HL-60 (cell line): ENCODE data around the gene ZCWPW1.
"Not testable (repeated sequence)": the region's sequence is repeated elsewhere in the genome, so short reads cannot be mapped to it uniquely, and the experiment has no call there.

Experiments used
- DNase-seq, 2 experiments: peaks; one replicate each; pipeline ENCODE4 v3.0.0-alpha.2; 2010 to 2020; ENCODE audit warnings: low read depth in 1 of 2, low spot score in 1 of 2
- H3K27ac ChIP-seq: fragments of 250-450 bp; sonication (Bioruptor Pico); replicated peaks from 2 replicates; pipeline ENCODE4 v1.5.1; 2020; ENCODE audit warnings: mild to moderate bottlenecking, moderate library complexity
- H3K27me3 ChIP-seq: fragments of 250-450 bp; sonication (Bioruptor Pico); 2 replicates; pipeline ENCODE4 v1.5.1; 2021; ENCODE audit warnings: mild to moderate bottlenecking, moderate library complexity; ENCODE audit not compliant: insufficient read depth, poor library complexity, severe bottlenecking
- H3K4me3 ChIP-seq: replicated peaks from 2 replicates; pipeline ENCODE4 v1.5.1; 2011; ENCODE audit warnings: mild to moderate bottlenecking, control low read depth, low read length; ENCODE audit not compliant: insufficient read depth
- GABPA ChIP-seq: IDR thresholded peaks from 2 replicates; pipeline ENCODE4 v1.6.1; 2012; ENCODE audit warnings: low read depth
- POLR2AphosphoS5 ChIP-seq: IDR thresholded peaks from 2 replicates; pipeline ENCODE4 v1.6.1; 2012; ENCODE audit warnings: low read depth
- SPI1 ChIP-seq: IDR thresholded peaks from 2 replicates; pipeline ENCODE4 v1.6.1; 2012; ENCODE audit warnings: low read depth, mild to moderate bottlenecking, borderline replicate concordance
- TF ChIP-seq, protein P1 (sequence below): IDR thresholded peaks from one replicate; pipeline ENCODE4 v1.5.1; 2011; ENCODE audit warnings: low read length, control low read depth, inconsistent platforms; ENCODE audit not compliant: insufficient read depth
- TF ChIP-seq, protein P2 (sequence below): IDR thresholded peaks from 2 replicates; pipeline ENCODE4 v1.6.1; 2012; ENCODE audit warnings: low read depth; ENCODE audit not compliant: insufficient replicate concordance

The ZCWPW1 gene

DNA sequence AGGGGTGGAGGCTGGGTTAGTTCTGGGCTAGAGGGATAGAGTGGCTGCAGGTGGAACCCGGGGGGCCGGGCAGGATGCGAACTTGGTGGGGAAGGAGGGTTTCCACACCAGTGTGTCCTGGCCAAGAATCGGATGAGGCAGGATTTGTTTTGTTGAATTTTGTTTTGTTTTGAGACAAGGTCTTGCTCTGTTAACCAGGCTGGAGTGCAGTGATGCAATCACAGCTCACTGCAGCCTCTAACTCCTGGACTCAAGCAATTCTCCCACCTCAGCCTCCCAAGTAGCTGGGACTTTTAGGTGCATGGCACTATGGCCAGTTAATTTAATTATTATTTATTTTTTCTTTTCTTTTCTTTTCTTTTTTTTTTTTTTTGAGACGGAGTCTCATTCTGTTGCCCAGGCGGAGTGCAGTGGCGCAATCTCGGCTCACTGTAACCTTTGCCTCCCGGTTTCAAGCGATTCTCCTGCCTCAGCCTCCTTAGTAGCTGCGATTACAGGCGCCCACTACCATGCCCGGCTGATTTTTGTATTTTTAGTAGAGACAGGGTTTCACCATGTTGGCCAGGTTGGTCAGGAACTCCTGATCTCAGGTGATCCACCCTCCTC is 20.8 kb upstream of the ZCWPW1 start:
- Histone ChIP-seq H3K27me3 (no peaks in the 10 kb centered on the region), H3K4me3 (no peak overlapping the region), H3K27ac (no peak overlapping the region)
- DNase-seq: no peak
- TF ChIP-seq POLR2AphosphoS5 (no peak), SPI1 (no peak), GABPA (no peak)
- TF ChIP-seq, protein P1, sequence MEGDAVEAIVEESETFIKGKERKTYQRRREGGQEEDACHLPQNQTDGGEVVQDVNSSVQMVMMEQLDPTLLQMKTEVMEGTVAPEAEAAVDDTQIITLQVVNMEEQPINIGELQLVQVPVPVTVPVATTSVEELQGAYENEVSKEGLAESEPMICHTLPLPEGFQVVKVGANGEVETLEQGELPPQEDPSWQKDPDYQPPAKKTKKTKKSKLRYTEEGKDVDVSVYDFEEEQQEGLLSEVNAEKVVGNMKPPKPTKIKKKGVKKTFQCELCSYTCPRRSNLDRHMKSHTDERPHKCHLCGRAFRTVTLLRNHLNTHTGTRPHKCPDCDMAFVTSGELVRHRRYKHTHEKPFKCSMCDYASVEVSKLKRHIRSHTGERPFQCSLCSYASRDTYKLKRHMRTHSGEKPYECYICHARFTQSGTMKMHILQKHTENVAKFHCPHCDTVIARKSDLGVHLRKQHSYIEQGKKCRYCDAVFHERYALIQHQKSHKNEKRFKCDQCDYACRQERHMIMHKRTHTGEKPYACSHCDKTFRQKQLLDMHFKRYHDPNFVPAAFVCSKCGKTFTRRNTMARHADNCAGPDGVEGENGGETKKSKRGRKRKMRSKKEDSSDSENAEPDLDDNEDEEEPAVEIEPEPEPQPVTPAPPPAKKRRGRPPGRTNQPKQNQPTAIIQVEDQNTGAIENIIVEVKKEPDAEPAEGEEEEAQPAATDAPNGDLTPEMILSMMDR: no peak
- TF ChIP-seq, protein P2, sequence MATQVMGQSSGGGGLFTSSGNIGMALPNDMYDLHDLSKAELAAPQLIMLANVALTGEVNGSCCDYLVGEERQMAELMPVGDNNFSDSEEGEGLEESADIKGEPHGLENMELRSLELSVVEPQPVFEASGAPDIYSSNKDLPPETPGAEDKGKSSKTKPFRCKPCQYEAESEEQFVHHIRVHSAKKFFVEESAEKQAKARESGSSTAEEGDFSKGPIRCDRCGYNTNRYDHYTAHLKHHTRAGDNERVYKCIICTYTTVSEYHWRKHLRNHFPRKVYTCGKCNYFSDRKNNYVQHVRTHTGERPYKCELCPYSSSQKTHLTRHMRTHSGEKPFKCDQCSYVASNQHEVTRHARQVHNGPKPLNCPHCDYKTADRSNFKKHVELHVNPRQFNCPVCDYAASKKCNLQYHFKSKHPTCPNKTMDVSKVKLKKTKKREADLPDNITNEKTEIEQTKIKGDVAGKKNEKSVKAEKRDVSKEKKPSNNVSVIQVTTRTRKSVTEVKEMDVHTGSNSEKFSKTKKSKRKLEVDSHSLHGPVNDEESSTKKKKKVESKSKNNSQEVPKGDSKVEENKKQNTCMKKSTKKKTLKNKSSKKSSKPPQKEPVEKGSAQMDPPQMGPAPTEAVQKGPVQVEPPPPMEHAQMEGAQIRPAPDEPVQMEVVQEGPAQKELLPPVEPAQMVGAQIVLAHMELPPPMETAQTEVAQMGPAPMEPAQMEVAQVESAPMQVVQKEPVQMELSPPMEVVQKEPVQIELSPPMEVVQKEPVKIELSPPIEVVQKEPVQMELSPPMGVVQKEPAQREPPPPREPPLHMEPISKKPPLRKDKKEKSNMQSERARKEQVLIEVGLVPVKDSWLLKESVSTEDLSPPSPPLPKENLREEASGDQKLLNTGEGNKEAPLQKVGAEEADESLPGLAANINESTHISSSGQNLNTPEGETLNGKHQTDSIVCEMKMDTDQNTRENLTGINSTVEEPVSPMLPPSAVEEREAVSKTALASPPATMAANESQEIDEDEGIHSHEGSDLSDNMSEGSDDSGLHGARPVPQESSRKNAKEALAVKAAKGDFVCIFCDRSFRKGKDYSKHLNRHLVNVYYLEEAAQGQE: no peak

DNA sequence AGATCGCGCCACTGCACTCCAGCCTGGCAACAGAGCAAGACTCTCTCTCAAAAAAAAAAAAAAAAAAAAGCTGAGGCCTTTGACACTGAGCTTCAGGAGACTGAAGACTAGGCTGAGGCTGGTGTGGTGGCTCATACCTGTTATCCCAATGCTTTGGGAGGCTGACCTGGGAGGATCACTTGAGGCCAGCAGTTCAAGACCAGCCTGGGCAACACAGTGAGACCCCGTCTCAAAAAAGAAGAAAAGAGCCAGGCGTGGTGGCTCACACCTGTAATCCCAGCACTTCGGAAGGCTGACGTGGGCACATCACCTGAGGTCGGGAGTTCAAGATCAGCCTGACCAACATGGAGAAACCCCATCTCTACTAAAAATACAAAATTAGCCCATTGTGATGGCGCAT is 18.9 kb upstream of the ZCWPW1 start:
- not testable (repeated sequence) for H3K27me3 ChIP-seq, H3K4me3 ChIP-seq, H3K27ac ChIP-seq, DNase-seq

DNA sequence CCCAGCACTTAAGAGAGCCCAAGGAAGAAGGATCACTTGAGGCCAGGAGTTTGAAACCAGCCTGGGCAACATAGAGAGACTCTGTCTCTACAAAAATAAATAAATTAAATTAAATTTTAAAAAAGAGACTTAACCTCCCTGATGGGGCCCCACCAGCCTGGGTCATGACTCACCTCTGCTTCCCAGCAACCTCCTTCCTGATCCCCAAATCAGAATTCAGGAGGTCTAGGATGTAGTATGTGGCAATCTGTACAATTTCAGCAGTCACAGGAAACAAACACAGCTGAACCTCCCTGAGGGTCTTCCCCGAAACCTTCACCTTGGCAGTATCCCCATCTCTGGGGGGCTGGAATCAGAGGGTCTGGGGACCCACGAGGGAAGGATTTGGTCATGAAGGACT is 17.5 kb upstream of the ZCWPW1 start:
- Histone ChIP-seq H3K27ac (no peak overlapping the region), H3K27me3 (no peaks in the 10 kb centered on the region), H3K4me3 (no peak overlapping the region)
- DNase-seq: no peak
- TF ChIP-seq, protein P2: no peak
- TF ChIP-seq GABPA (no peak), POLR2AphosphoS5 (no peak), SPI1 (no peak)
- TF ChIP-seq, protein P1: no peak

DNA sequence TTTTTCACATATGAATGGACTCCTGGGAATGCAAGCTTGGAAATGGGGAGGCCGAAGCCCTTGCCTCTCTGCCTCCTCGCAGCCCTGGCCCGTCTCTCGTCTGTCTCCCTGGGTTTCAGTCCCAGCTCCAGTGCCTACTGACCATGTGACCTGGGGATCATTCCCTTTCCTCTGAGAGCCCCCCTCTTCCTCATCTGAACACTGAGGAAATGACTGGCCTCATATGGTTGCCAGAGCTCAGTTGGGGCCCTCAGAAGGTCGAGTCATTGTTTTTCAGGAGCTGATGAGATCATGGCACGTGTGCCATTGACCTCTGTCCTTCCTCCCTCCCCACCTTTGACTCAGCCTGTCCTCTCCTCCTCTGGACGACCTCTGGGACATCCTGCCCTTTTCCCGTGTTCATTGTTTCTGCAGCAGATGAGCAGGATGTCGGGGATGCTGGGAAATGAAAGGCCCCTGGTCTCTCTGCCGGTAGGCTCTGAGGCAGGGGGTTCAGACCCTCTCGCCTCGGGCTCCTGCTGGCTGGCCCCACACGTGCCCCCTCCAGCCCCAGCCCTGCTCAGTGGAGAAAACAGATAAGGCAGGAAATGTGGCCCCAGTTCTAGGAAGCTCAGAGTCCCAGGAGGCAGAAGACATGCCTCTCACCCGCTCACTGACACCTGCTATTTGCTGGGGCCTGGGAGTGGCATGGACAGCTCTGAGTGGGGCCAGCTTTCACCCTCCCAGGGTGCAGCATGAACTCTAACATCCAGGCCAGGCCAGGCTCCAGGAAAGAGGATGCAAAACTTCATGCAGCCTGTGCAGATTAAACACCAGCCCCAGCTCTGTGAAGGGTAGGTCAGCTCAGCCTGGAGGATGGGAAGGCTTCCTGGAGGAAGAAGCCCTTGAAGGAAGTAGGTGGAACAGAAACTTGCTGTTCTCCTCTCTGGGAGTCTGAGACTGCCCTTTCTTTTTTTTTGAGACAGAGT is 16.1 kb upstream of the ZCWPW1 start:
- Histone ChIP-seq H3K4me3 (no peak overlapping the region), H3K27me3 (no peaks in the 10 kb centered on the region), H3K27ac (no peak overlapping the region)
- TF ChIP-seq POLR2AphosphoS5 (no peak), GABPA (no peak), SPI1 (no peak)
- TF ChIP-seq, protein P2: no peak
- TF ChIP-seq, protein P1: no peak
- no peak for DNase-seq
